ENCODE data around the gene EWSR1.
A peak's percentile ranks its signal among the peaks of the same experiment; 100 is the strongest.
"Not testable (repeated sequence)": the region's sequence is repeated elsewhere in the genome, so short reads cannot be mapped to it uniquely, and the experiment has no call there.

The EWSR1 gene, protein sequence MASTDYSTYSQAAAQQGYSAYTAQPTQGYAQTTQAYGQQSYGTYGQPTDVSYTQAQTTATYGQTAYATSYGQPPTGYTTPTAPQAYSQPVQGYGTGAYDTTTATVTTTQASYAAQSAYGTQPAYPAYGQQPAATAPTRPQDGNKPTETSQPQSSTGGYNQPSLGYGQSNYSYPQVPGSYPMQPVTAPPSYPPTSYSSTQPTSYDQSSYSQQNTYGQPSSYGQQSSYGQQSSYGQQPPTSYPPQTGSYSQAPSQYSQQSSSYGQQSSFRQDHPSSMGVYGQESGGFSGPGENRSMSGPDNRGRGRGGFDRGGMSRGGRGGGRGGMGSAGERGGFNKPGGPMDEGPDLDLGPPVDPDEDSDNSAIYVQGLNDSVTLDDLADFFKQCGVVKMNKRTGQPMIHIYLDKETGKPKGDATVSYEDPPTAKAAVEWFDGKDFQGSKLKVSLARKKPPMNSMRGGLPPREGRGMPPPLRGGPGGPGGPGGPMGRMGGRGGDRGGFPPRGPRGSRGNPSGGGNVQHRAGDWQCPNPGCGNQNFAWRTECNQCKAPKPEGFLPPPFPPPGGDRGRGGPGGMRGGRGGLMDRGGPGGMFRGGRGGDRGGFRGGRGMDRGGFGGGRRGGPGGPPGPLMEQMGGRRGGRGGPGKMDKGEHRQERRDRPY

DNA sequence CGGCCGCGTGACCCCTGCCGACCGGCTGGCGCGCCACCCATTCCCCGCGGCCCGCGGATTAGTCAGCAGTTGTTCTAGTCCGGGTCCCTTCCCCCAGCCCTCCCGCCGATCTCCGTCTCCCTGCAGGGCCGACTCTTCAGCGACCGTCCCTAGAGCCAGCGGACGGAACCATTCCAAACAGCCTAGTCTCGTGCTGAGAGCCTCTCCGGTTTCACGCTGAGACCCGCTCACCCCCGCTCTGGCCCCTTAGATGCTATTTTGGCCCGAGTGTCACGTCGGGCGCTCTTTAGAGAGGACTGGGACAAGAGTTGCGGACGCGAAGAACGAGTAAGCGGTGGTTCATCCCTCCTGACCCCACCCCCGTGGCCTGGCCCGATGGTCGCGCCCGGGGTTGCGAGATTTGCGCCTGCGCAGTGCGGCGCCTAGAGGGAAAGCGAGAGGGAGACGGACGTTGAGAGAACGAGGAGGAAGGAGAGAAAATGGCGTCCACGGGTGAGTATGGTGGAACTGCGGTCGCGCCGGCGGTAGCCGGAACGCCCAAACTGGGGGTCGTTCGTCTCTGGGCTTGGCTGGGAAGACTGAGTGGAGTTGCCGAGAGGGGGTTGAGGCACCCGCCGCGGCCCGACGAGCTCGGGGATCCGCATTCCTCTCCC lies at the start of gene EWSR1, which contains the start of gene RHBDD3:
TSS of gene EWSR1 (plus strand) at position 411 of the 653 bp plus-strand sequence. CDS start at position 480, 69 bp downstream.
TSS of gene RHBDD3 (minus strand) at position 124 of the 653 bp plus-strand sequence. CDS start 2,355 bp downstream, outside the sequence.
- DNase-seq (ENCODE audit: low read depth, low spot score), result peak; percentile 92

DNA sequence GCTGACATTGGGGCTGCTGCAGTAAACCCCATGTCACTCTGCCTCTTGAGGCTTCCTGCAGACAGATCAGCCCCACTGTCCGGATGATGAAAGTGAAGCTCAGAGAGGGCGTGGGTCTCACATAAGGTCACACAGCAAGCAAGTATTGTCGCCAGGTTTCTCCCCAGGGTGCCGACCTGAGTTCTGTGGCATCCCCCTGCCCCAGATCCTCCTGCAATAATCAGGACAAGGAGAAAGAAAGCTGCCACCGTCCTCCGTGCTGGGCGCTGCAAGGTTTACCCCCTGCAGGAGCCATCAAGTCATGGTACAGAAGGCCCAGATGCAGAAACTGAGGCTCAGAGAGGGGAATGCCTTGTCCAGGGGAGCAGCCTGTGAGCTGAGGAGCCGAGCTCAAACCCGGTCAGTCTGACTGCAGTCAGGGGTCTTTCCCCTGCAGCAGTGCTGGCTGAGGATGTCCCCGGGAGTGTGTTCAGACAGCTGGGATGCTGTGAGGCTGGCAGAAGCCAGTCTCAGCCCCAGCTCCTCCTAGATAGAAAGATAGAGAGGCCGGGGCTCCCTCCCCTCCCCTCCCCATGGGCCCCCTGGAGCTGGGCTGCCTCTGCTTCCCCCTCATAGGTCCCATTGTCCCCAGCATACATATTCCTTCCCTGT lies 49.2 kb upstream of the EWSR1 start:
- DNase-seq (ENCODE audit: low read depth, low spot score), result no peak

- not testable (repeated sequence) for DNase-seq (ENCODE audit: low read depth, low spot score)
Measured at GRCh38 chr22:29219409-29219782, 48.7 kb upstream of the EWSR1 start.

DNA sequence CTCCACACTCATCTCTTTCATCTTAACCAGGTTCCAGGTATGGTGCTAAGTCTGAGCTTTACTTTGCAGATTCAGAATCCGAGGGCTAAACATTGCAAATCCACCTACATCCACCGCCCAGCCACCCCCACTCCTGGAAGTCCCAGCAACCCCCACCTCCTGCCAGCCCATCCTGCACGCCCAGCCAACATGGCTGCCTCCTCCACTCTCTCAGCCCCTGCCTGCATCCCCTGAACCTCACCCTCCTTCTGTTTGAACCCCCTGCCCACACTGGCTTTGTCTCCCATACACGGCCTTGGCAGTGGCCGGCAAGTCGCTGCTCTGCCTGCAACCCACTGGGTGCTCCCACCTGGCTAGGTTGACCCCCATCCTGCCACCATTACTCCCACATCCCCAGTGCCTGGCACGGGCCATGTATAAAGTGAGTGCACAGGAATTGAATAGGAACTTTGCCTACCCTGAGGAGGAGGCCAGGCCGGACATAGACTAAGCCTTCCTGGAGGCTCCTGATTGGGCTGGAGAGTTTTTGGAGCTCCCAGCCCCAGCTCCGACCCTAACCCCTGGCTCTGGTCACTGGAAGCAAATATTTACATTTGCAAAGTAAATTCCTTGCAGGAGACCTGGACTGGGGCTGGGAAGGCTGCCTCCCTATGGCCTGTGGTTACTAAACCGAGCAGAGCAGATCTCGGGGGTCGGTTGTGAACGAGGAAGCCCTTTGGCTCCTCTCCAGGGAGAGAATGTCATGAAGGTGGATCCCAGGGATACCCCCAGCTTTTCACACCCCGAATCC lies 48.0 kb upstream of the EWSR1 start:
- DNase-seq (ENCODE audit: low read depth, low spot score), result no peak

DNA sequence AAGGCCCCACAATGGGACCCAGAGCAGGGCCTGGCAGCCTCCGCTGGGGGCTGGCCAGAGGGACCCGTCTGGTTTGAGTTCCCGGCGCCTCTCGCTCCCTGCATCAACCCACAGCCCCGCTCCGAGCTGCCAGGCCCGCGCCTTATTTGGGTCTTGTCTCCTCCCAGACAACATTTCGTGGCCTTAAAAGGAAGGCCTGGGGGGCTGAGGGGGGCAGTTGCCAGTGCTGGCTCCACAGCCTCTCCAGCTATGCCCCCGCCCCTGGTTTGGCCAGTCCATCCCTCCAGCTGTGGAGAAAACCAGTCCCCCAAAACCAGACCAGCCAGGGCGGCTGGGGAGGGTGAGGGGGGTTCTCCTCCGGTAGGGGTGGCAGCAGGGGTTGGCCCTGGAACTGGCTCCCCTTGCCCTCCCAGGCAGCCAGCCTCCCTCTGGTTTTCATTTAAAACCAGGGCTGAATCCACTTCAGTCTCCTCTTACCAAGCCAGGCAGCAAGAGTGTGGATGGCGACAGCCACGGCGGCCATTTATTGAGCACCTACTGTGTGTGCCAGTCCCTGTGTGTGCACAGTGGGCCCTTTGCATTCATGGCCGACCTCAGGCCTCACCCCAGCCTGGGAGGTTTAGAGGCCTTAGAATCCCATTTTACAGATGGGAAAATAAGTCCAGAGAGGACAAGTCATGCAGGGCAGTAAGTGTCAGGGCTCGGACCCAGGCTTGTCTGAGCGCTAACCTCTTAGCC lies 43.8 kb upstream of the EWSR1 start:
- DNase-seq (ENCODE audit: low read depth, low spot score), result no peak

GRCh38 chr22:29224859-29225410 lies 43.1 kb upstream of the EWSR1 start:
- no peak for DNase-seq (ENCODE audit: low read depth, low spot score)

DNA sequence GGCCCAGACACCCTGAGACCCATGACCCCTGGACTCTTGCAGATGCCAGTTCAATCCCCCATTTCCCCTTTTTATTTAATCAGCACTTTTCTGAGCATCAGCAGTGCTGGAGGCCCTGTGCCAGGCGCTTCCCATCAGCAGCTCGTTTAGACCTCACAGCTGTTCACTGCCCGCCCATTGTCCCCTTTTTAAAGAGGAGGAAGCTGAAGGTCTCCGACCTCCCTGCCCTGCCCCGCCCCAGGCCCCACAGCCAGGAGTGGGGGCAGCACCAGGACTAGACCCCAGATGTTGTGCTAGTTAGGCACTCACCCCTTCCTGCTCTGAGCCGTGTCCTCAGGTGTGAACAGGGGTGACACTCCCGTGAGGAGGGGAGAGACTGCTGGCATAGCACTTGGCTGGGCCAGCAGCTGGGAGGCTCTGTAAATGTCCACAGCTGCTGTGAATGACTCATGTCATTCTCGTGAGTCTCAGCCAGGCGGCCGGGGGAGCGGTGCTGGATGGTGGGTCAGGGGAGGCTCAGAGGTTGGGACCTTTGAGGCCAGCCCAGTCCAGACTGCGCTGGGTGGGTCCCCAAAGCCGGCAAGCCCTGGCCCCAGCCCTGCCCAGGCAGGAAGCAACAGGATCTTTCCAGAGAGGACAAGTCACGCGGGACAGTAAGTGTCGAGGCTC lies 42.5 kb upstream of the EWSR1 start:
- no peak for DNase-seq (ENCODE audit: low read depth, low spot score)

- DNase-seq (ENCODE audit: low read depth, low spot score), result no peak
Measured at GRCh38 chr22:29226351-29226981, 41.6 kb upstream of the EWSR1 start.

DNA sequence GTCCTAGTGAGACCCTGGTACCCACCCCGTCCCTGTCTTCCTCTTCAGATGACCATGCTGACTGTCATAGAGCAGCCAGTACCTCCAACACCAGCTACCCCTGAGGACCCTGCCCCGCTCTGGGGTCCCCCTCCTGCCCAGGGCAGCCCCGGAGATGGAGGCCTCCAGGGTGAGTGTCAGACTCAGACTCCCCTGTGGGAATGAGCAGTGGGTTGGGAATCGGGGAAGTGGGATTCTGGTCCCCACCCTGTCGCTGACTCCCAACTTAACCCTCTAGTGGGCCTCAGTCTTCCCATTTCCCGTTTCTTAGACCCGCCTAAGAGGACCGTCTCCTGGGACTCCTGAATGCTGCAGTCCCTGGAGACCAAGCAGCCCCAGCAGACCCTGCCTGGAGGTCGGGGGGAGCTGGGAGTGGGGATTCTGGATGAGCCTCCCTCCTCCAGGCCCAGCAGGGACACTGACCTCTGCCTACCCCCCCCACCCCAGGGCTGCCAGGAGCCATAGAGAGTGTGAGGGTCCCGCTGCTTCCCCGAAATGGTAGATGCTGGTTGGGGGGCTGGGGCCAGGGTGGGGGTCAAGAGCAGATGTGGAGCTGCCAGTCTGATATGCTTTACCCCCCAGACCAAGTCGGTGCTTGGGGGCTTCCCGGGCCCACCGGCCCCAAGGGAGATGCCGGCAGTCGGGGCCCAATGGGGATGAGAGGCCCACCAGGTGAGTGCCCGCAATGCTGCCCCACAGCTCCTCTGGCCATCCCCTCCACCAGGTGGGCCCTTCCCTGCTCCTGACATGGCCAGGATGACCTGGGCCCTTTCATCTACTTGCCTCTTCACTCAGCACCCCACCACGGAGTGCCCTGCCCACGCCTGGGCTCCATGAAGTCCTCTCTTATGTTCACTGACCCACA lies 36.8 kb upstream of the EWSR1 start:
- no peak for DNase-seq (ENCODE audit: low read depth, low spot score)

- DNase-seq (ENCODE audit: low read depth, low spot score), result no peak
Measured at GRCh38 chr22:29231971-29232959, 35.8 kb upstream of the EWSR1 start.

- no peak for DNase-seq (ENCODE audit: low read depth, low spot score)
Measured at GRCh38 chr22:29233277-29233877, 34.7 kb upstream of the EWSR1 start.

DNA sequence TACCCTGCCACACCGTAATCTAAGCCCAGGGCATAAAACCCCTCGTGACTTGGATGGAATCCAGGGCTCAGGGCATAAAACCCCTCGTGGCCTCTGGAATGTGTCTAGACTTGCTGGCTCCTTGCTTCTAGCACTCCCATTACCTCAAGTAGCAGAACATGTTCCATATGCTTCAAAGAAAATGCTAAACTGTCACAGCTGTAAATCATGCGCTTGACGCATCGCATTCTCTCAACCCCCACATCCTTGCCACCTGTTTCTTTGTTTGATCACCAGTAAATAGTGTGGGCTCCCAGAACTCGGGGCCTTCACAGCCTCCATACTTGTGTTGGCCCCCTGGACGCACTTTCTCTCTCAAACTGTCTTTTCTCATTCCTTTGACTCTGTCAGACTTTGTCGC lies 27.6 kb upstream of the EWSR1 start:
- not testable (repeated sequence) for DNase-seq (ENCODE audit: low read depth, low spot score)

DNA sequence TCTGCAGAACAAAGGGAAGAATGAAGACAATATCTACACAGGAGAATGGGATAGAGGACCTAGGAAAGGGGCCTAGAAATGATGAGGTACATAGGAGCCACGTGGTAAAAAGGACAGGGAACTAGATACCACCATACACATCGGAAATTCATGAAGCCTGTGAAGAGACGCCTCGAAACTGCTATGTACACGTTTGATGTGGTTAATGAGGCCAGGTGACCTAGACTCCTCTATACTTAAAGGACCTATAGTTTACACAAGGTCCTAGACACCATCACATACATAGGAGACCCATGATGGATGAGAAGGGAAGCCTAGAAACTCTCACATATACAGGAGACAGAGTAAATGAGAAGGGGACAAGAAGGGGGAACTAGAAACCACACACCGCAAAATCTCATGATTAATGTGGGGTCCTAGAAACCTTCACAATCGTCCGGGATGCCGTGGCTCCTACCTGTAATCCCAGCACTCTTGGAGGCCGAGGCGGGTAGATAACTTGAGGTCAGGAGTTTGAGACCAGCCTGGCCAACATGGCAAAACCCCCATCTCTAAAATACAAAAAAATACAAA lies 24.1 kb upstream of the EWSR1 start:
- no peak for DNase-seq (ENCODE audit: low read depth, low spot score)

- no peak for DNase-seq (ENCODE audit: low read depth, low spot score)
Measured at GRCh38 chr22:29244785-29245625, 23.1 kb upstream of the EWSR1 start.
